Measurements from ENCODE around the gene OPCML.

GRCh38 chr11:132455044-132455443, 1077.3 kb downstream of the OPCML start:
- TF ChIP-seq EZH2 (IDR thresholded peaks at IDR 0.05; ENCODE audit: borderline replicate concordance, low read length) = no peak
- TF ChIP-seq, protein P1, sequence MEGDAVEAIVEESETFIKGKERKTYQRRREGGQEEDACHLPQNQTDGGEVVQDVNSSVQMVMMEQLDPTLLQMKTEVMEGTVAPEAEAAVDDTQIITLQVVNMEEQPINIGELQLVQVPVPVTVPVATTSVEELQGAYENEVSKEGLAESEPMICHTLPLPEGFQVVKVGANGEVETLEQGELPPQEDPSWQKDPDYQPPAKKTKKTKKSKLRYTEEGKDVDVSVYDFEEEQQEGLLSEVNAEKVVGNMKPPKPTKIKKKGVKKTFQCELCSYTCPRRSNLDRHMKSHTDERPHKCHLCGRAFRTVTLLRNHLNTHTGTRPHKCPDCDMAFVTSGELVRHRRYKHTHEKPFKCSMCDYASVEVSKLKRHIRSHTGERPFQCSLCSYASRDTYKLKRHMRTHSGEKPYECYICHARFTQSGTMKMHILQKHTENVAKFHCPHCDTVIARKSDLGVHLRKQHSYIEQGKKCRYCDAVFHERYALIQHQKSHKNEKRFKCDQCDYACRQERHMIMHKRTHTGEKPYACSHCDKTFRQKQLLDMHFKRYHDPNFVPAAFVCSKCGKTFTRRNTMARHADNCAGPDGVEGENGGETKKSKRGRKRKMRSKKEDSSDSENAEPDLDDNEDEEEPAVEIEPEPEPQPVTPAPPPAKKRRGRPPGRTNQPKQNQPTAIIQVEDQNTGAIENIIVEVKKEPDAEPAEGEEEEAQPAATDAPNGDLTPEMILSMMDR (conservative IDR thresholded peaks at IDR 0.05 in 1 of 2, IDR thresholded peaks at IDR 0.05 in 1 of 2; ENCODE audit: extremely low read depth in 1 of 2, insufficient read depth in 1 of 2, low read depth in 1 of 2, low read length in 2 of 2) = no peak

All from mammary epithelial cell (primary cell).